NCI-H446 (cell line): Measurements from ENCODE around the gene TXNDC16.

Experiments used
- DNase-seq, 2 experiments: peaks; one replicate each; lab custom pipeline; 2025; lab: John Stamatoyannopoulos, UW

Gene TXNDC16

GRCh38 chr14:52443506-52443905, 108.8 kb downstream of the TXNDC16 start:
- DNase-seq: no peak

GRCh38 chr14:52442602-52443001, 109.7 kb downstream of the TXNDC16 start:
- DNase-seq: no peak

DNA sequence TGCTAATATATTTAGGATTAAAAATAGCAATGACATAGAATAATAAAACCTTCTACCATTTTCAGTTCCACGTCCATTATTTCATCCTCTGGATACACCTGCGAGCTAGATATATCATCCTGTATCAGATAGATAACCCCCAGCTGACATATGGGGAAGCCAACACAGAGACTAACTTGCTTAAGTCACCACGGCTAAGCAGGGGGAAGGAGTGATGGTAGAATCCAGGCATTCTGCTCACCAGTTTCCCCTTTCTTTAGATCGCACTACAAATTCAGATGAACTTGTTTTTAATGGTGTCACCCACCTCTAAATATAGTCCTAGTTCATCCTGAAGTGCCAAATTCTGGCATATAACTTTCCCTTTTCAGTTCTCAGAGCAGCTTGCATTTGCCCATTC, 110.1 kb downstream of the TXNDC16 start:
- no peak for DNase-seq

DNA sequence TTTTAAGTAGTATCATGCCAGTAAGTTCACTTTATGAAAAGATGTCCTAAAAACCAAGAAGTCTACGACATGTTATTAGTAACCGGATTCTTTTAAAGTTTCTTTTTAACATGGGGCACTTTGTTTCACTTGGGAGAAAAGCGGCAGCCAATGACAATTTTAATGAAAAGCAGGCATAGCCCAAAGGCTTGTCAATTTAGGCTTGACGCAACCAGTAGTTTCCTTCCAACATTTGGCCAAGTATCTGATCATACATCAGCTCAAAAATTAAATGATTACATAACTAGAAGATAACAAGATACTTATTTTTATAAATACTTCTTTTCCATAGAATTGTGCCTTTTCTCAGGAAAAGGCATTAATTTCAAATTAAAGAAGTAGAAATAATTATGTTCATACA, 112.8 kb downstream of the TXNDC16 start:
- no peak for DNase-seq

- DNase-seq: no peak
Measured at GRCh38 chr14:52434955-52435354, 117.3 kb downstream of the TXNDC16 start.

- DNase-seq: no peak
Measured at GRCh38 chr14:52430474-52430873, 121.8 kb downstream of the TXNDC16 start.

GRCh38 chr14:52429451-52429850, 122.9 kb downstream of the TXNDC16 start:
- DNase-seq: no peak

GRCh38 chr14:52427460-52427859, 124.8 kb downstream of the TXNDC16 start:
- DNase-seq: no peak

DNA sequence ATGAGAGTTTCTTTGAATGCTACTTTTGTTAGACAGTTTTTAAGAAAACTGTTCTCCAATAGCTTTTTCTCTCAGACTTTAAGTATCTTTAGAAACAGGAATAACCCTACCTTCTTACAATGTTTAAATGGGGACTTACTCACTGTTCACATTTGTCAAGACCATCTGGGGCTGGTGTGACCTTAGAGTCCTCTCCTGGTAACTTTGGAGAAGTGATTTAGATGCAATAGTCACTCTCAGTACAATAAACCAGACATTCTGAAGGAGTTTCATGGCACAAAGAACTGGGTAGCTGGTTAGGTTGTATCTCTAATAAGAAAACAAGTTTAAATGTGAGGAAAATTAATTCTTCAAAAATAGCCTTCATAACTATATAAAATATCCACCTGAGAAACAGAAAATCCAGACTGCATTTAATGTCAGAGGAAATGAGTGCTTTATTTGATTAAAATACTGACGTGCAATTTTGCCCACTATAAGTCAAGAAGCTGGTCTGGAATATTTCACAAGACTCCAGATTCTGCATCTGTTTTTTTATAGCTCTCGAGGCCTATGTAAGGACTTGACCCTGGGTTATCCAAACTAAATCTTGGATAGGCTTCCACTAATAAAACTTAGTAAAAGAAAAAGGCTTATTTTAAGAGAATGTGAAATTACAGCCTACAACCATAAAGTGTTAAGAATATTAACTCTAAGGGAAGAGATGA, 129.5 kb downstream of the TXNDC16 start:
- DNase-seq: no peak

GRCh38 chr14:52417139-52417538, 135.2 kb downstream of the TXNDC16 start:
- DNase-seq: no peak

DNA sequence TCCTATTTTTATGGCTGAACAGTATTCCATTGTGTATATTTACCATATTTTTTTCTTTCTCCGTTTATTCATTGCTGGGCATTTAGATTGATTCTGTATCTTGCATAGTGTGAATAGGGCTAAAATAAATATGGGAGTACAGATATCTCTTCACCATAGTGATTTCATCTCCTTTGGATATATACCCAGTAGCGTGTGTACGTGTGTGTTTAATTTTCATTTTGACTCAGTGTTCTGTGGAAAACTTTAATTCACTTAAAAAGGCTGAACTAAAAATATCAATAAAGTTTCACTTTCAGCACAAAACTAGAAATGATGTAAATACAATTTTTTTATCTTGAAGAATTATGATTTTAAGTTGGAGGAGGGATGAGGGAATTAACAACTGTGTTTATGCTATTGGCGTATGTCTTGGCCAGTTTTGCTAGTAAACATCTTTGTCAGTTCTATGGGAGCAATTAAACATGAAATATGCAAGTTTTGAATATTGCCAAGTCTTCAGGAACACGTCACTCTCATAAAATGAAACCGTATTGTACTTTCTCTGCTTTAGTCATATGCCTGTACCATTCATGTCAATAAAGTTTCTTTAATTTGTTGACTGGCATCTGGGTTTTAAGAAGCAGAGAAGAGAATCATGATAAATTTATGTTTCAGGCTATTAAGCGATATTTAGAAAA, 138.4 kb downstream of the TXNDC16 start:
- DNase-seq: no peak

- no peak for DNase-seq
Measured at GRCh38 chr14:52412426-52412825, 139.9 kb downstream of the TXNDC16 start.

DNA sequence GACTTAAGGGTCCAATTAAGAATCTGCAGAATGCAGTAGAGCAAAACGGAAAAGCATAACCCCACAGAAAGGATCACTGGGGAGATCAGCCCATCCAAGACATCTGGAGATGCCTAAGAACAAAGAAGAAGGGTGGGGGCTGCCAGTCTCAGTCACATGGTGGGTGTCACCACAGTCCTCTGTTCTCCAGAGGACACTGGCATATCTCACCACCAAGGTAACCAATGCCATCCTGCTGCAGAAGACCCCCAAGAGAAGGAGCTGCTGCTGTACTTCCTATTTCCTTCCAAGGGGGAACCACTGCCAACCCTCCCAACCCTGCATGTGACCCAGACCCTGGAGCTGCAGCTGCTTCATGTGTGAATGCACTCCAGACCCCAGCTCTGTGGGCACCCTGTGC, 147.0 kb downstream of the TXNDC16 start:
- no peak for DNase-seq

DNA sequence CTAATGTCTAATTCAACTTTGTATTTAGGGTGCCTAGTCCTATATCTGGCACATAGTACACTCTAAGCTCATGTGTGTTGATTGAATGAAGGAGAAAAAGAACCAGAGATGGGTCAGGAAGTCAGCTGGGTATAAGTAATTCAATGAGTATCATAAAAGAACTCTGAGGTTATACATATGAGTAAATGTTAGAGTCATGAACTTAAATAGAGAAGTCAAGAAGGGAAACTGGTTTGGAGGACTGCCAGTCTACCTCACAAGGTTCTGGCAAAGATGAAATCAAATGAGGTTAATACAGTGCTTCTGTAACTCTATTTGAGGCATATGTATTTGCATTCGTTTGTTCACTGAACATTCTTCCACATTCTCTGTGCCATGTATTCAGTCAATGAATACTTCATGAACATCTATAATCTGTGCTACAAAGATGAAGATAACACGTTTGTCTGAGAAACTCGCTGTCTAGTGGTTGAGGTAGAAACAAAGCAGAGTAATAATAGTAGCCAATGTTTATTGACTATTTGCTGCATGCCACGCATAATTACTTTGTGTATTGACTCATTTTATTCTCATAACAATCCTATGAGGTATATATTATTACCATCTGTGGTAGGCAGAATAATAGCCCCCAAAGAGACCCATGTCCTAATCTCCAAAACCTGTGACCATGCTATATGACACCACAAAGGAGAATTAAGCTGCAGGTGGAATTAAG, 149.3 kb downstream of the TXNDC16 start:
- no peak for DNase-seq

DNA sequence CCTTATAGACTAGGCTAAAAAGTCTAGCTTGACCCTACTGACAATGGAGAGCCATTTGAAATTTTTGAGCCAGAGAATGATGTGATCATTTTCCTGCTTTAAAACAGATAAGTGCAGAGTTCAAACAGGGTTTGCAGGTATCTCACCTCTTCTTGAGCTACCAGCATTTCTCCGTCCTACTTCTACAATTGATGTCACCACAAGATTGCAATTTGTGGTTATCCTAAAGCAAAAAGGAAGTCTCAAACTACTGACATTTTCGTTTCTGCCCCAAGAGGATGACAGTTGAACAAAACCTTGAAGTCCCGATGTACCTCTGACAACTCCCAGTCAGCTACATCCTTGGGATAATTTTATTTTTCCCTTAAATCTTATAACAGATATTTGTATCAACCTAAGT, 151.5 kb downstream of the TXNDC16 start:
- DNase-seq: no peak

GRCh38 chr14:52399921-52400595, 152.2 kb downstream of the TXNDC16 start:
- no peak for DNase-seq

DNA sequence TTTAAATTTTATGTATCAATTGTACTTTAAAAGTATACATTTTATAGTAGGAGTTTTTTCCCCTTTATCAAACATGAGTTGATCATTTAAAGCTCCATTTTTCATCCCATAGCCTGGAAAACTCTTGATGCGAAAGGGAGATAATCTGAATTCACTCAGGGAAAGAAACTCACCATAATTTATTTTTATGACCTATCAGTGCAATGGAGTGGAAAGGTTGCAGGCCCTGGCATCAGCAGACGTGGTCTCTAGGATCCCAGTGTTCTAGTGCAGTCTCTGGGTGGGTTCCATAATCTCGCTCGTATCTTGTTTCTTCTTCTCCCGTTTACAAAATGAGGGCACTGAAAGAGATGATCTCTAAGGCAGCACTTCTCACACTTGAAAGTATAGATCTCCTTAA, 153.2 kb downstream of the TXNDC16 start:
- DNase-seq: no peak

- DNase-seq: no peak
Measured at GRCh38 chr14:52397844-52398243, 154.5 kb downstream of the TXNDC16 start.

DNA sequence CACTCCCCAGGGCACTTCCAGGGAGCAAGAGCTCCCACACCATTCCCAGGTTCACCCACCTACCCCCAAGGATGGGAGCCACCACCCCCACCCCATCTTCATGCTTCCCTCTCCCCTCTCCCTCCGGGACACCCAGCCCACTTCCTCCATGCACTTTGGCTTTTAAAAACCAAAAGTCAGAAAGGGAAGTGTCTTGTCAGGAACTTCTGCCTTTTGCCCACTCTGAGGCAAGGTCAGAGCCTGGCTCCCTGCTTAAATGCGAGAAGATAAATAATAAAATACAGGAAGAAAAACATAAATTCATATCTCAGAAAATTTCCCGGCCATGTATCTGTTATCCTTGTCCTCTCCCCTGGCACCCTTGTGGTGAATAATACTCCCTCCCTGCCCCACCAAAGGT, 156.6 kb downstream of the TXNDC16 start:
- DNase-seq: no peak

GRCh38 chr14:52391881-52392615, 160.3 kb downstream of the TXNDC16 start:
- DNase-seq: no peak
